Gastrocnemius medialis (tissue), 4 donors: ENCODE results near the gene C1RL.

Source experiments
- POLR2A ChIP-seq, 2 donors: fragments of 450-650 bp; IDR thresholded peaks; one replicate each; pipeline ENCODE4 v1.6.1; 2017; ENCODE audit warnings: antibody characterized with exemption in 2 of 2, mild to moderate bottlenecking in 2 of 2, moderate library complexity in 2 of 2
- TF ChIP-seq, protein P1 (sequence below), 5 experiments: fragments of 450-650 bp in 3 of 5; fragments of 200-600 bp in 2 of 5; sonication (generic) in 2 of 5; IDR thresholded peaks in 4 of 5; conservative IDR thresholded peaks in 1 of 5; 1 replicate in 4 of 5; 2 replicates in 1 of 5; pipeline ENCODE4 v1.5.1; 2016 to 2019; ENCODE audit warnings: antibody characterized with exemption in 5 of 5, mild to moderate bottlenecking in 3 of 5, moderate library complexity in 3 of 5

DNA sequence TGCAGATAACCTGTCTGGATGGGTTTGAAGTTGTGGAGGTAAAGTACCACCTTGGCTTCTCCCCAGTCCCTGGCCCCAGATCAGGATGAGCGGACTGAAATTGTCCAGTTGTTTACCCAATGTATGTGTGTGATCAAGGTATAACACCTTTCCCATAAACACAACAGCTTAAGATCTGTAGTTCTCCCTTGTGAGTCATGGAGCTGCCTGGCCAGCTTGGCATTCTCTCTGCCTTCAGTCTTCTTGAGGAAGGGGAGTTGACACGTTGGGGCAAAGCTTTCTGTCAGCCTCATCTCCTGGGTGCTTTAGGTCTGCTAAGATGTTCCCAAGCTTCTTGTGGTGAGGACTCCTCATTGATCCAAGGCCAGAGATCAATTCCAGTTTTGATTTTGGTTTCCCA lies 42.4 kb downstream of the C1RL start:
- TF ChIP-seq, protein P1, sequence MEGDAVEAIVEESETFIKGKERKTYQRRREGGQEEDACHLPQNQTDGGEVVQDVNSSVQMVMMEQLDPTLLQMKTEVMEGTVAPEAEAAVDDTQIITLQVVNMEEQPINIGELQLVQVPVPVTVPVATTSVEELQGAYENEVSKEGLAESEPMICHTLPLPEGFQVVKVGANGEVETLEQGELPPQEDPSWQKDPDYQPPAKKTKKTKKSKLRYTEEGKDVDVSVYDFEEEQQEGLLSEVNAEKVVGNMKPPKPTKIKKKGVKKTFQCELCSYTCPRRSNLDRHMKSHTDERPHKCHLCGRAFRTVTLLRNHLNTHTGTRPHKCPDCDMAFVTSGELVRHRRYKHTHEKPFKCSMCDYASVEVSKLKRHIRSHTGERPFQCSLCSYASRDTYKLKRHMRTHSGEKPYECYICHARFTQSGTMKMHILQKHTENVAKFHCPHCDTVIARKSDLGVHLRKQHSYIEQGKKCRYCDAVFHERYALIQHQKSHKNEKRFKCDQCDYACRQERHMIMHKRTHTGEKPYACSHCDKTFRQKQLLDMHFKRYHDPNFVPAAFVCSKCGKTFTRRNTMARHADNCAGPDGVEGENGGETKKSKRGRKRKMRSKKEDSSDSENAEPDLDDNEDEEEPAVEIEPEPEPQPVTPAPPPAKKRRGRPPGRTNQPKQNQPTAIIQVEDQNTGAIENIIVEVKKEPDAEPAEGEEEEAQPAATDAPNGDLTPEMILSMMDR (IDR thresholded peaks at IDR 0.05 in 4 of 5, conservative IDR thresholded peaks at IDR 0.05 in 1 of 5), result no peak
- no peak for TF ChIP-seq POLR2A (IDR thresholded peaks at IDR 0.05)
